Measurements from ENCODE around the gene SELENOI. TPM values are rescaled to one million over a fixed set of nuclear protein-coding genes. Genes with fewer than 3 reads are reported as not detected.
"Not testable (repeated sequence)": the region's sequence is repeated elsewhere in the genome, so short reads cannot be mapped to it uniquely, and the experiment has no call there.

Gene SELENOI
- total RNA-seq, 1 donor from 2014 or later = 14.8 TPM

GRCh38 chr2:26347286-26347865 lies 1.4 kb downstream of the SELENOI start:
- DNase-seq = no peak
- no peak for TF ChIP-seq CTCF (IDR thresholded peaks at IDR 0.05)
- H3K27me3 ChIP-seq = no peaks in the 10 kb centered on the region
- peak overlapping the region; percentile 85 for H3K4me3 ChIP-seq
- H3K9me3 ChIP-seq = no peaks in the 10 kb centered on the region
- intact Hi-C loops (cut with DNase I) = no loop called here
- no peak for ATAC-seq
- no peaks in the 10 kb centered on the region for H3K36me3 ChIP-seq
- H3K4me1 ChIP-seq = peaks cover 33% of the 10 kb centered on the region
- peak overlapping the region; percentile 92 for H3K27ac ChIP-seq

- no peaks in the 10 kb centered on the region for H3K27me3 ChIP-seq
- intact Hi-C loops (cut with DNase I) = no loop called here
Measured at GRCh38 chr2:26349690-26350089, 3.7 kb downstream of the SELENOI start.

GRCh38 chr2:26351375-26352090 lies 5.6 kb downstream of the SELENOI start:
- intact Hi-C loops (cut with DNase I) = no loop called here
- ATAC-seq (no peak), DNase-seq (no peak)
- H3K4me3 ChIP-seq = no peak overlapping the region
- TF ChIP-seq CTCF (IDR thresholded peaks at IDR 0.05) = no peak
- H3K4me1 ChIP-seq = peaks cover 20% of the 10 kb centered on the region
- no peaks in the 10 kb centered on the region for H3K9me3 ChIP-seq
- no peak overlapping the region for H3K27ac ChIP-seq
- H3K27me3 ChIP-seq = no peaks in the 10 kb centered on the region
- no peaks in the 10 kb centered on the region for H3K36me3 ChIP-seq

More at GRCh38 chr2:26349690-26350089, 3.7 kb downstream of the SELENOI start:
- ATAC-seq (no peak), DNase-seq (no peak)
- H3K4me3 ChIP-seq = no peak overlapping the region
- no peaks in the 10 kb centered on the region for H3K9me3 ChIP-seq
- TF ChIP-seq CTCF (IDR thresholded peaks at IDR 0.05) = no peak
- H3K27ac ChIP-seq = no peak overlapping the region
- H3K36me3 ChIP-seq = no peaks in the 10 kb centered on the region
- H3K4me1 ChIP-seq = peaks cover 22% of the 10 kb centered on the region

- ATAC-seq = no peak
- DNase-seq = no peak
Measured at GRCh38 chr2:26352892-26353291, 6.9 kb downstream of the SELENOI start.

GRCh38 chr2:26354469-26354868 lies 8.5 kb downstream of the SELENOI start:
- H3K27ac ChIP-seq; H3K9me3 ChIP-seq; H3K36me3 ChIP-seq; H3K4me1 ChIP-seq; intact Hi-C loops (cut with DNase I); DNase-seq; H3K4me3 ChIP-seq; ATAC-seq; H3K27me3 ChIP-seq: not testable (repeated sequence)

More at GRCh38 chr2:26352892-26353291, 6.9 kb downstream of the SELENOI start:
- no peak overlapping the region for H3K27ac ChIP-seq
- peaks cover 9% of the 10 kb centered on the region for H3K4me1 ChIP-seq
- H3K9me3 ChIP-seq = no peaks in the 10 kb centered on the region
- no peaks in the 10 kb centered on the region for H3K36me3 ChIP-seq
- intact Hi-C loops (cut with DNase I) = no loop called here
- no peak for TF ChIP-seq CTCF (IDR thresholded peaks at IDR 0.05)
- H3K4me3 ChIP-seq = no peak overlapping the region
- no peaks in the 10 kb centered on the region for H3K27me3 ChIP-seq
